K562 (cell line): ENCODE data around the gene RTL10. TPM values are rescaled to one million over a fixed set of nuclear protein-coding genes. Genes with fewer than 3 reads are reported as not detected.
A peak's percentile ranks its signal among the peaks of the same experiment; 100 is the strongest.

Source experiments
- ASH1L ChIP-seq: fragments of 450-650 bp; IDR thresholded peaks from 2 replicates; pipeline ENCODE4 v1.6.1; 2018; ENCODE audit warnings: borderline replicate concordance, mild to moderate bottlenecking, low read depth; ENCODE audit not compliant: partially characterized antibody
- FOXJ2 ChIP-seq: fragments of 200-800 bp; sonication (Bioruptor generic); IDR thresholded peaks from 2 replicates; pipeline ENCODE4 v1.6.1; 2016; ENCODE audit warnings: missing genetic modification characterization, missing compliant biosample characterization
- GTF2E2 ChIP-seq: fragments of 200-800 bp; sonication (Bioruptor generic); IDR thresholded peaks from 2 replicates; pipeline ENCODE4 v1.6.1; 2016; ENCODE audit warnings: missing genetic modification characterization, missing compliant biosample characterization
- HMG20A ChIP-seq: fragments of 450-650 bp; formaldehyde crosslinking; conservative IDR thresholded peaks from 2 replicates; pipeline ENCODE4 v1.4.0; 2020; ENCODE audit warnings: mild to moderate bottlenecking, mixed read lengths
- NFATC3 ChIP-seq: fragments of 450-650 bp; IDR thresholded peaks from 2 replicates; pipeline ENCODE4 v1.6.1; 2017; ENCODE audit warnings: mild to moderate bottlenecking
- OTX1 ChIP-seq: fragments of 450-650 bp; formaldehyde crosslinking; IDR thresholded peaks from 2 replicates; pipeline ENCODE4 v1.4.0; 2022; ENCODE audit warnings: mild to moderate bottlenecking
- POLR3A ChIP-seq: IDR thresholded peaks from 2 replicates; pipeline ENCODE4 v1.6.1; 2011; ENCODE audit warnings: borderline replicate concordance, mild to moderate bottlenecking, moderate library complexity; ENCODE audit not compliant: insufficient read length, insufficient read depth; ENCODE audit errors: extremely low read depth
- SP1 ChIP-seq: sonication (generic); formaldehyde crosslinking; IDR thresholded peaks from 2 replicates; pipeline ENCODE4 v1.8.1; 2022; ENCODE audit warnings: mild to moderate bottlenecking, missing genetic modification reagents
- ZNF224 ChIP-seq: sonication (generic); formaldehyde crosslinking; IDR thresholded peaks from 2 replicates; pipeline ENCODE4 v1.8.0; 2022; ENCODE audit warnings: mild to moderate bottlenecking, missing genetic modification reagents
- ZNF507 ChIP-seq: conservative IDR thresholded peaks from 2 replicates; pipeline ENCODE4 v1.6.1; 2017; ENCODE audit warnings: missing genetic modification characterization, missing compliant biosample characterization
- ZNF668 ChIP-seq: fragments of 250-450 bp; sonication (Bioruptor Pico); IDR thresholded peaks from 2 replicates; pipeline ENCODE4 v1.8.0; 2022; ENCODE audit warnings: mild to moderate bottlenecking, inconsistent platforms
- polyA plus RNA-seq, 8 experiments: library from polyadenylated mRNA; depleted of rRNA in 4 of 8; stranded (reverse) in 5 of 8; unstranded in 3 of 8; fragments of >200 nt; fragmentation: Nextera tagmentation in 2 of 8; fragmentation: Illumina TruSeq in 1 of 8; extraction: Ambion mirVana in 2 of 8; extraction: Trizol in 1 of 8; gene quantifications; 2 replicates each; pipeline versions ENCODE4 v1.2.1 to v1.2.3, GENCODE V29; 2011 to 2014; ENCODE audit warnings: inconsistent platforms in 1 of 8, missing spikeins in 1 of 8
- total RNA-seq, 7 experiments: library from RNA; depleted of rRNA in 6 of 7; stranded (reverse); fragments of >200 nt in 6 of 7; fragmentation: Illumina TruSeq in 2 of 7; extraction: Trizol in 2 of 7; gene quantifications; 2 replicates each; pipeline versions ENCODE4 v1.2.1 to v1.2.3, GENCODE V29; 2011 to 2021; ENCODE audit warnings: low replicate concordance in 1 of 7
- TF ChIP-seq, protein P1 (sequence below), 2 experiments: fragments of 450-650 bp; formaldehyde crosslinking in 1 of 2; IDR thresholded peaks; 2 replicates each; pipeline versions ENCODE4 v1.4.0 to v1.6.1; 2014 to 2020; ENCODE audit warnings: mild to moderate bottlenecking in 2 of 2, borderline replicate concordance in 1 of 2, low read depth in 1 of 2
- TF ChIP-seq, protein P2 (sequence below): fragments of 450-650 bp; IDR thresholded peaks from 2 replicates; pipeline ENCODE4 v1.6.1; 2016; ENCODE audit warnings: antibody characterized with exemption
- TF ChIP-seq, protein P3 (sequence below): fragments of 250-450 bp; sonication (Bioruptor Pico); IDR thresholded peaks from 2 replicates; pipeline ENCODE4 v1.4.0; 2020; ENCODE audit warnings: mild to moderate bottlenecking
- TF ChIP-seq, protein P4 (sequence below), 3 experiments: IDR thresholded peaks in 2 of 3; conservative IDR thresholded peaks in 1 of 3; 2 replicates each; pipeline ENCODE4 v1.5.1; 2011 to 2012; ENCODE audit warnings: low read length in 3 of 3, mild to moderate bottlenecking in 3 of 3, control low read depth in 2 of 3, improper control_type of control experiment in 1 of 3, inconsistent platforms in 1 of 3, low read depth in 1 of 3, mixed read lengths in 1 of 3, moderate library complexity in 1 of 3; ENCODE audit not compliant: insufficient read depth in 2 of 3

The RTL10 gene
- total and polyA plus RNA-seq, 9 of the 15 experiments (the other 6 are each of a cell fraction or from before 2014, with no cell fraction given), result 19.8 to 75.5 (median 32.5) TPM

DNA sequence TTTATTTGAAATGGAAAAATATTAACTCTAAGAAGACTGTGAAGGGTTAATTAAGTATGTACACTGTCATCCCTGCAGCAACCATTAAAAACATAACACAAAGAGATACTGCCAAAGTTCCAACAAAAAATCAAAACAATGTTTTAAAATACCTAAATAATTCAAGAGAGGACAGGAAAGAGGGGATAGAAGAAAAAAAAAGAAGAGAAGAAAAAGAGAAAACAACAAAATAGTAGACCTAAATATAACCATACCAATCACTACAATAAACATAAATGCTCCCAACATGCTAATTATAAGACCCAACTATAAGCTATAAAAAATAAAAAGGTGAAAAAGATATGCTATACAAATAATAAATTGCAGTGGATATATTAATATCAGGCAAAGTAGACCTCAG lies 20.1 kb downstream of the RTL10 start (continued):
- TF ChIP-seq, protein P1, sequence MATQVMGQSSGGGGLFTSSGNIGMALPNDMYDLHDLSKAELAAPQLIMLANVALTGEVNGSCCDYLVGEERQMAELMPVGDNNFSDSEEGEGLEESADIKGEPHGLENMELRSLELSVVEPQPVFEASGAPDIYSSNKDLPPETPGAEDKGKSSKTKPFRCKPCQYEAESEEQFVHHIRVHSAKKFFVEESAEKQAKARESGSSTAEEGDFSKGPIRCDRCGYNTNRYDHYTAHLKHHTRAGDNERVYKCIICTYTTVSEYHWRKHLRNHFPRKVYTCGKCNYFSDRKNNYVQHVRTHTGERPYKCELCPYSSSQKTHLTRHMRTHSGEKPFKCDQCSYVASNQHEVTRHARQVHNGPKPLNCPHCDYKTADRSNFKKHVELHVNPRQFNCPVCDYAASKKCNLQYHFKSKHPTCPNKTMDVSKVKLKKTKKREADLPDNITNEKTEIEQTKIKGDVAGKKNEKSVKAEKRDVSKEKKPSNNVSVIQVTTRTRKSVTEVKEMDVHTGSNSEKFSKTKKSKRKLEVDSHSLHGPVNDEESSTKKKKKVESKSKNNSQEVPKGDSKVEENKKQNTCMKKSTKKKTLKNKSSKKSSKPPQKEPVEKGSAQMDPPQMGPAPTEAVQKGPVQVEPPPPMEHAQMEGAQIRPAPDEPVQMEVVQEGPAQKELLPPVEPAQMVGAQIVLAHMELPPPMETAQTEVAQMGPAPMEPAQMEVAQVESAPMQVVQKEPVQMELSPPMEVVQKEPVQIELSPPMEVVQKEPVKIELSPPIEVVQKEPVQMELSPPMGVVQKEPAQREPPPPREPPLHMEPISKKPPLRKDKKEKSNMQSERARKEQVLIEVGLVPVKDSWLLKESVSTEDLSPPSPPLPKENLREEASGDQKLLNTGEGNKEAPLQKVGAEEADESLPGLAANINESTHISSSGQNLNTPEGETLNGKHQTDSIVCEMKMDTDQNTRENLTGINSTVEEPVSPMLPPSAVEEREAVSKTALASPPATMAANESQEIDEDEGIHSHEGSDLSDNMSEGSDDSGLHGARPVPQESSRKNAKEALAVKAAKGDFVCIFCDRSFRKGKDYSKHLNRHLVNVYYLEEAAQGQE (IDR thresholded peaks at IDR 0.05; ENCODE audit: borderline replicate concordance), result no peak
- TF ChIP-seq, protein P1 (CRISPR knock-in tag; IDR thresholded peaks at IDR 0.05; ENCODE audit: low read depth), result no peak
- TF ChIP-seq OTX1 (CRISPR knock-in tag) (peak; percentile 62; the same call in 1 of the 2 replicates), FOXJ2 (no peak), ZNF224 (CRISPR knock-in tag) (no peak), ZNF507 (tag) (peak; percentile 98), ZNF668 (CRISPR knock-in tag) (peak; percentile 40; the same call in 1 of the 2 replicates), GTF2E2 (tag) (no peak), ASH1L (peak; percentile 46), NFATC3 (no peak), HMG20A (CRISPR knock-in tag) (no peak), SP1 (no peak), POLR3A (no peak)
- TF ChIP-seq, protein P2, sequence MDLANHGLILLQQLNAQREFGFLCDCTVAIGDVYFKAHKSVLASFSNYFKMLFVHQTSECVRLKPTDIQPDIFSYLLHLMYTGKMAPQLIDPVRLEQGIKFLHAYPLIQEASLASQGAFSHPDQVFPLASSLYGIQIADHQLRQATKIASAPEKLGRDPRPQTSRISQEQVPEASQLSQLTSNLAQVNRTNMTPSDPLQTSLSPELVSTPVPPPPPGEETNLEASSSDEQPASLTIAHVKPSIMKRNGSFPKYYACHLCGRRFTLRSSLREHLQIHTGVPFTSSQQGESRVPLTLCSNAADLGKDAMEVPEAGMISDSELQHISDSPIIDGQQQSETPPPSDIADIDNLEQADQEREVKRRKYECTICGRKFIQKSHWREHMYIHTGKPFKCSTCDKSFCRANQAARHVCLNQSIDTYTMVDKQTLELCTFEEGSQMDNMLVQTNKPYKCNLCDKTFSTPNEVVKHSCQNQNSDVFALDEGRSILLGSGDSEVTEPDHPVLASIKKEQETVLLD, result peak; percentile 45; the same call in 1 of the 2 replicates
- TF ChIP-seq, protein P3, sequence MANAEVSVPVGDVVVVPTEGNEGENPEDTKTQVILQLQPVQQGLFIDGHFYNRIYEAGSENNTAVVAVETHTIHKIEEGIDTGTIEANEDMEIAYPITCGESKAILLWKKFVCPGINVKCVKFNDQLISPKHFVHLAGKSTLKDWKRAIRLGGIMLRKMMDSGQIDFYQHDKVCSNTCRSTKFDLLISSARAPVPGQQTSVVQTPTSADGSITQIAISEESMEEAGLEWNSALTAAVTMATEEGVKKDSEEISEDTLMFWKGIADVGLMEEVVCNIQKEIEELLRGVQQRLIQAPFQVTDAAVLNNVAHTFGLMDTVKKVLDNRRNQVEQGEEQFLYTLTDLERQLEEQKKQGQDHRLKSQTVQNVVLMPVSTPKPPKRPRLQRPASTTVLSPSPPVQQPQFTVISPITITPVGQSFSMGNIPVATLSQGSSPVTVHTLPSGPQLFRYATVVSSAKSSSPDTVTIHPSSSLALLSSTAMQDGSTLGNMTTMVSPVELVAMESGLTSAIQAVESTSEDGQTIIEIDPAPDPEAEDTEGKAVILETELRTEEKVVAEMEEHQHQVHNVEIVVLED (CRISPR knock-in tag), result no peak
- TF ChIP-seq, protein P4, sequence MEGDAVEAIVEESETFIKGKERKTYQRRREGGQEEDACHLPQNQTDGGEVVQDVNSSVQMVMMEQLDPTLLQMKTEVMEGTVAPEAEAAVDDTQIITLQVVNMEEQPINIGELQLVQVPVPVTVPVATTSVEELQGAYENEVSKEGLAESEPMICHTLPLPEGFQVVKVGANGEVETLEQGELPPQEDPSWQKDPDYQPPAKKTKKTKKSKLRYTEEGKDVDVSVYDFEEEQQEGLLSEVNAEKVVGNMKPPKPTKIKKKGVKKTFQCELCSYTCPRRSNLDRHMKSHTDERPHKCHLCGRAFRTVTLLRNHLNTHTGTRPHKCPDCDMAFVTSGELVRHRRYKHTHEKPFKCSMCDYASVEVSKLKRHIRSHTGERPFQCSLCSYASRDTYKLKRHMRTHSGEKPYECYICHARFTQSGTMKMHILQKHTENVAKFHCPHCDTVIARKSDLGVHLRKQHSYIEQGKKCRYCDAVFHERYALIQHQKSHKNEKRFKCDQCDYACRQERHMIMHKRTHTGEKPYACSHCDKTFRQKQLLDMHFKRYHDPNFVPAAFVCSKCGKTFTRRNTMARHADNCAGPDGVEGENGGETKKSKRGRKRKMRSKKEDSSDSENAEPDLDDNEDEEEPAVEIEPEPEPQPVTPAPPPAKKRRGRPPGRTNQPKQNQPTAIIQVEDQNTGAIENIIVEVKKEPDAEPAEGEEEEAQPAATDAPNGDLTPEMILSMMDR (IDR thresholded peaks at IDR 0.05 in 2 of 3, conservative IDR thresholded peaks at IDR 0.05 in 1 of 3; ENCODE audit: insufficient read depth in 2 of 3, low read depth in 1 of 3, low read length in 3 of 3), result no peak
